Measurements from ENCODE around the gene SLC52A3. TPM values are rescaled to one million over a fixed set of nuclear protein-coding genes. Genes with fewer than 3 reads are reported as not detected.

Gene SLC52A3
- total RNA-seq, 2 experiments from 2014 or later = not detected

GRCh38 chr20:741620-742019 is 26.7 kb downstream of the SLC52A3 start:
- CTCF ChIA-PET = interaction anchor here (1.4 kb wide), 1 partner anchor 27 kb away, joined by 4 read pairs; the partner anchor contains the start of gene SLC52A3
- ATAC-seq (no peak), DNase-seq (no peak)
- Mint-ChIP-seq H3K27me3 (peaks cover 4% of the 10 kb centered on the region), H3K36me3 (ENCODE audit: low read depth) (peaks cover 3% of the 10 kb centered on the region), H3K9me3 (peaks cover 15% of the 10 kb centered on the region), H3K4me1 (ENCODE audit: low read depth) (no peaks in the 10 kb centered on the region), H3K27ac (no peak overlapping the region), H3K4me3 (no peak overlapping the region)
- intact Hi-C loops (cut with micrococcal nuclease) = no loop called here
- POLR2A ChIA-PET = no interaction called here
- no peak for TF ChIP-seq CTCF (IDR thresholded peaks at IDR 0.05)

- ATAC-seq (no peak), DNase-seq (no peak)
- H3K27me3 Mint-ChIP-seq = peaks cover 4% of the 10 kb centered on the region
- no peak overlapping the region for H3K4me3 Mint-ChIP-seq
- intact Hi-C loops (cut with micrococcal nuclease) = no loop called here
- TF ChIP-seq CTCF (IDR thresholded peaks at IDR 0.05) = no peak
- H3K9me3 Mint-ChIP-seq = peaks cover 5% of the 10 kb centered on the region
- no peaks in the 10 kb centered on the region for H3K4me1 Mint-ChIP-seq (ENCODE audit: low read depth)
- ChIA-PET POLR2A (interaction anchor here (1.2 kb wide), 1 partner anchor 18 kb away, joined by 5 read pairs; no protein-coding TSS in a partner anchor), CTCF (interaction anchor here (1.2 to 2.9 kb wide), 7 partner anchors 9 to 178 kb away, joined by 4 to 29 read pairs (median 7); no protein-coding TSS in a partner anchor)
- H3K36me3 Mint-ChIP-seq (ENCODE audit: low read depth) = peaks cover 2% of the 10 kb centered on the region
- no peak overlapping the region for H3K27ac Mint-ChIP-seq
These were observed 28.1 kb downstream of the SLC52A3 start for GRCh38 chr20:740162-740561.

- CTCF ChIA-PET = interaction anchor here (0.6 to 2.9 kb wide), 22 partner anchors 9 to 222 kb away, joined by 3 to 29 read pairs (median 5); no protein-coding TSS in a partner anchor
- POLR2A ChIA-PET = interaction anchor here (0.7 to 1.2 kb wide), 2 partner anchors 10 to 17 kb away, joined by 3 to 5 read pairs; no protein-coding TSS in a partner anchor
These were observed 28.6 kb downstream of the SLC52A3 start for GRCh38 chr20:739736-740135.

GRCh38 chr20:733861-734260 is 34.4 kb downstream of the SLC52A3 start:
- ChIA-PET CTCF (no interaction called here), POLR2A (no interaction called here)
- no peak for TF ChIP-seq CTCF (IDR thresholded peaks at IDR 0.05)
- DNase-seq = no peak
- Mint-ChIP-seq H3K9me3 (no peaks in the 10 kb centered on the region), H3K4me1 (ENCODE audit: low read depth) (no peaks in the 10 kb centered on the region), H3K27ac (no peak overlapping the region), H3K4me3 (no peak overlapping the region), H3K27me3 (peaks cover 15% of the 10 kb centered on the region), H3K36me3 (ENCODE audit: low read depth) (no peaks in the 10 kb centered on the region)
- intact Hi-C loops (cut with micrococcal nuclease) = loop anchor here (10.0 kb wide), 1 partner anchor 169 kb away; no protein-coding TSS in a partner anchor
- no peak for ATAC-seq

More at GRCh38 chr20:739736-740135, 28.6 kb downstream of the SLC52A3 start:
- peaks cover 1% of the 10 kb centered on the region for H3K36me3 Mint-ChIP-seq (ENCODE audit: low read depth)
- no peaks in the 10 kb centered on the region for H3K4me1 Mint-ChIP-seq (ENCODE audit: low read depth)
- DNase-seq (no peak), ATAC-seq (no peak)
- H3K27me3 Mint-ChIP-seq = peaks cover 4% of the 10 kb centered on the region
- intact Hi-C loops (cut with micrococcal nuclease) = loop anchor here (10.0 kb wide), 1 partner anchor 175 kb away; no protein-coding TSS in a partner anchor
- H3K27ac Mint-ChIP-seq = no peak overlapping the region
- no peak for TF ChIP-seq CTCF (IDR thresholded peaks at IDR 0.05)
- peaks cover 3% of the 10 kb centered on the region for H3K9me3 Mint-ChIP-seq
- H3K4me3 Mint-ChIP-seq = no peak overlapping the region

- no peak overlapping the region for H3K27ac Mint-ChIP-seq
- H3K9me3 Mint-ChIP-seq = no peaks in the 10 kb centered on the region
- CTCF ChIA-PET = no interaction called here
- no peaks in the 10 kb centered on the region for H3K36me3 Mint-ChIP-seq (ENCODE audit: low read depth)
- intact Hi-C loops (cut with micrococcal nuclease) = loop anchor here (10.0 kb wide), 1 partner anchor 168 kb away; no protein-coding TSS in a partner anchor
- POLR2A ChIA-PET = no interaction called here
- H3K4me1 Mint-ChIP-seq (ENCODE audit: low read depth) = peaks cover 4% of the 10 kb centered on the region
- ATAC-seq = no peak
- H3K27me3 Mint-ChIP-seq = peaks cover 21% of the 10 kb centered on the region
- no peak overlapping the region for H3K4me3 Mint-ChIP-seq
- no peak for DNase-seq
- TF ChIP-seq CTCF (IDR thresholded peaks at IDR 0.05) = no peak
These were observed 35.6 kb downstream of the SLC52A3 start for GRCh38 chr20:732727-733126.
